GM18861 (cell line): ENCODE data around the gene COX4I2.
A peak's percentile ranks its signal among the peaks of the same experiment; 100 is the strongest.
"Not testable (repeated sequence)": the region's sequence is repeated elsewhere in the genome, so short reads cannot be mapped to it uniquely, and the experiment has no call there.

Experiments
- ATAC-seq: cut with Tn5 transposase; IDR thresholded peaks from one replicate; pipeline ENCODE4 v1.9.1; 2021; ENCODE audit not compliant: unreplicated experiment

The COX4I2 gene

DNA sequence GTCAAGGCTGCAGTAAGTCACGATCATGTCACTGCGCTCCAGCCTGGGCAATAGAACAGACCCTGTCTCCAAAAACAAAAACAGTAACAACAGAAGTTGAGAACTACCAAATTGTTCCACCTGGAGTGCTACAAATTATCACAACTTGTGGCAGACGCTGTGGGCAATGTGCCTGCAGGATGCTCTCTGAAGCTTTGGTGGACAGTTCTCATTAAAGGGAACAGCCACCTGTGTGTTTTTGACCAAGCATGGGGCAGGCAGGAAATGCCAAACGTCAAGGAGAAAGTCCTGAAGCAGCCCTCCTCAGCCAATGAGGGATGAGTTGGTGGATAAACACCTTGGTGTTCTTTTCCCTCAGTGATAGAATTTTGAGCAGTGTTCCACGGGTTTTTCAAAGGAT, 15.8 kb downstream of the COX4I2 start:
- no peak for ATAC-seq

- no peak for ATAC-seq
These were observed 16.8 kb downstream of the COX4I2 start for GRCh38 chr20:31654534-31654933.

DNA sequence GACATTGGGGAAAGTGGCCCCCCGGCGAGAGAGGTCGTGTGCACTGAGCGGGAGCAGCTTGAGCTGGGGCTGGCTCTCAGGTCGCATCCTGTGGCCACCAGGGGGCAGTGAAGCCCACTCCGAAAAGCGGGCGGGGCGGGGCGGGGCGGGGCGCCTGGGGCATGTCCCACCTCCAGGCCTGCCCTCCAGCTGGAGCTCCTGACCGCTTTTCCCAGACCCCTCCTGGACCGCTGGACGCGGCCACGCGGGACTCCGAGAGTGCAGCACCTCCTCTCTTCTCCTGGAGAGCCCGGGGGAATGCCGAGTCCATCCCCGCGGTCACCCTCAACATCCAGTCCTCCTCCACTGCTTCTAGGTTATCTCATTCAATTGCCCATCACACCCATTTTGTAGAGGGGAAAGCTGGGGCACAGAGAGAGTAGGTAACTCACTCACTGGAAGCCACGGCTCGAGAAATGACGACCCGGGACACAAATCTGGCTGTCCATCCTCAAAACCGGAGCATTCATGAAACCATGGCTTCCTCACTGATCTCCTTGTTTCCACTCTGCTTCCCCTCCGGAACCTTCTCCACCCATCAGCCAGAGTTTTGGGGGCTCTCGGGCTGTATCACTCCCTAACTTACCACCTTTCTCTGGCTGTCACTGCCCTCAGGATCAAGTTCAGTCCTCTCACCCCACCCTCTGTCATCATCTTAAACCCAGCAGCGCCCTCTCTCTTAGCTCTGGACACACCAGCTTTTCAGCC, 24.1 kb downstream of the COX4I2 start:
- ATAC-seq, result no peak

DNA sequence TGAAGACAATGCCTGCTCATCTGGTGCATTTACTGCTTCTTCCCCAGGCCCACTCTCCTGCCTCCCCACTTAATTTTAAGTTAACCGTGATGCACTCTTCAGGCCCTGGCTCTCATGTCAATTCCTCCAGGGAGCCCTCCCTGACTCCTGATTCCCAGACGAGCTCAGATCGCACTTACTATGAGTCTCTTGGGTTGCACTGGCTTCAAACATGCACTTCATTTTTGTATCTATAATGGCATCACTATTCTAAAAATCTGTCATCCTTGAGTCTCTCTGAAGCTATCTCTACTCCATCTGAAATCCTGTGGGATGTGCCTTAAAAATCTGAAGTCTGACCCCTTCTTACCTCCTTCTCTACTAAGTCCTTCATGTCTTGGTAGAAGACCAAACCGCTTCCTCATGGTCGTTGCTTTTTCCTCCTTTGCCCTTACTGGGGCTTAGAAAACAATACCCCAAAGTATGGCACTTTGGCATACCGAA, 24.7 kb downstream of the COX4I2 start:
- ATAC-seq, result no peak

DNA sequence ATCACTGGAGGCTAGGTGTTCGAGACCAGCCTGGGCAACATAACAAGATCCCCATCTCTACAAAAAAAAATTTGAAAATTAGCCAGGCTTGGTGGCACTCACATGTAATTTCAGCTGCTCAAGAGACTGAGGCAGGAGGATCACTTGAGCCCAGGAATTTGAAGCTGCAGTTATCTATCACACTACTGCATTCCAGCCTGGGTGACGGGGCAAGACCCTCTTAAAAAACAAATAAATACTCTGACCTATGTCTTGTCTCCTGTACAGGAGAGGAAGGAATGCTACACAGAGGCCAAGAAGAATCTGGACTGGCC, 25.8 kb downstream of the COX4I2 start:
- no peak for ATAC-seq

DNA sequence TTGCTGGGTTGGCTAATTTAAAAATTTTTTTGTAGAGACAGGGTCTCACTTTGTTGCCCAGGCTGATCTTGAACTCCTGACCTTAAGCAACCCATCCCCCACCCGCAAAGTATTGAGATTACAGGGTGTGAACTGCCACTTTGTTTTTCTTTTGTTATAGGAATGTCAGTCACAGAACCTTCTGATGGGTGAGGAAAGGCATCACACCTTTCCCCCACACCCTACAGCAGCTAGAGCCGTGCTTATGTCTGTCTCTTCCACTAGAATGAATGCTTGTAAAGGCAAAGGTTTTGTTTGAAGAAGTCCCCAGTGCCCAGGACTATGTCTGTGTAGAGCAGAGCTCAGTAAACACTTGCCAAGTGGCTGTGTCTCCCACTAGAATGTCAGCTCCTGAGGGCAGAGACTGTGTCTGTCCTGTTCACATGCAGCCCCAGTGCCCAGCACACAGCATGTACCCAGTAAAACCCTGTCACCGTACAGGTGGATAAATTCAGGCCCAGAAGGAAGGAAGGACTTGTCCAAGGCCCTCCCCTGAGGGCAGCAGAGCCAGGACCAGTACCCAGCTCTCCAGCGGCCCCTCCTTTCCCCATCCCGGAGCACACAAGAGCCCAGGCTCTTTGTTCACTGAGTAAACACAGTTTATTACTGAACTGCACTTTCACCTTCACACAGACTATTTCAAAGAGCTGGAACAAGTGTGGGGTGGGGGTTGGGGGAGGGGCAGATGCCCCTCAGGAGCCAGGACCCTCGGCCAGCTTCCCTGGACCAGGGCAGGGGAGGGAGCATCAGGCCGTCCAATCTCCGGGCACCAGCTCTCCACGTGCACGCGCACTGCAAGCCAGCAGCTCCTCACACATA, 26.4 kb downstream of the COX4I2 start:
- no peak for ATAC-seq

- ATAC-seq, result no peak
These were observed 27.1 kb downstream of the COX4I2 start for GRCh38 chr20:31664696-31665354.

DNA sequence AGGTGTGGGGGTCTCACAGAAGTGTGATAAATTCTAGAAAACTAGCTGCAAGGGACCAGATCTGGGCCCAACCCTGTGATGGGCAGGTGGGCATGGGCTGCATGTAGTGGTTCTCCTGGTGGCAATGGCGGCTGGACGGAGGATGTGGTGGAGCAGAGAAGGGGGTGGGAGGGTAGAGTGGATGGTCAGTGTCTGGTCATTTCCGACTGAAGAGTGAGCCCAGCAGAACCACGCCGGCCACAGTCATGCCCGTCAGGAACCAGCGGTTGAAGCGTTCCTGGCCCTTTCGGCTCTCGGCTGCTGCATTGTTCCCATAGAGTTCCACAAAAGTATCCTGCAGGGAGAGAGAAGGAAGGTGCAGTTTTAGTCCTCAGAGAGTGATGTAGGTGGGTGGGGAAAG, 28.0 kb downstream of the COX4I2 start:
- no peak for ATAC-seq

DNA sequence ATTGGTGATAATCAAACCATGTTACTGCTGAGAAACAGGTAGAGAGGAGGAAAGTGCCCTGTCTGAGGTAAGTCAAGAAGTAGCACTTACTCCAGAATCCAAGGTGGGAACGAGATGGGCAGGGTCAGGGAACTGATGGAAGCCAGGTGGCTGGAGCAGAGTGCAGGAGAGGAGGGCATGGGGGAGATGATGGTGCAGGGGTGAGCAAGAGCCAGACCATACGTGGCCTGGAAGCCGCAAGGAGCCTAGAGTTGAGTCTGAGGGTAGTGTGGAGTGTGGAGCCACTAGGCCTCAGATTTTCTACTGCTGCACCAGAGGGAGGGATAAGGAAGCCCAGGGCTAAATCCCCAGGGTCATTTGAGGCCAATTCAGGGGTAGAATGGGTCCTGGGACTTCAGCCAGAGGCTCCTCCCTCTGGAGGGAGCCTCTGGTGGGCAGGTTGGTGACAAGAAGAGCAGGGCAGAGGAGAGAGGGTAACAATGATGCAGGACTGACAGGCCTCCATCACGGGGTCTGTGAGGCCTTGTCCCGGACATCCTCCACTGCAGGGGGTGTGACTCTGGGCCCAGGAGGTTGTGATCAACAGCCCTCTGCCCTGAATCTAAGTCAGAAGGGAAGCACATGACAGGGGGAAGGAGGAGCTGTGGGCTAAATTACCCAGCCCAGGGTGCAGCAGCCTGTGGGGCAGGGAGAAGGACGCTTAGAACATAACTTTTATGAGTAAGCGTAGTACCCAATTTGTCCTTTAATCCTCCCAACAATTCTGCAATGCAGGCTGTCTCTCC, 28.7 kb downstream of the COX4I2 start:
- no peak for ATAC-seq

DNA sequence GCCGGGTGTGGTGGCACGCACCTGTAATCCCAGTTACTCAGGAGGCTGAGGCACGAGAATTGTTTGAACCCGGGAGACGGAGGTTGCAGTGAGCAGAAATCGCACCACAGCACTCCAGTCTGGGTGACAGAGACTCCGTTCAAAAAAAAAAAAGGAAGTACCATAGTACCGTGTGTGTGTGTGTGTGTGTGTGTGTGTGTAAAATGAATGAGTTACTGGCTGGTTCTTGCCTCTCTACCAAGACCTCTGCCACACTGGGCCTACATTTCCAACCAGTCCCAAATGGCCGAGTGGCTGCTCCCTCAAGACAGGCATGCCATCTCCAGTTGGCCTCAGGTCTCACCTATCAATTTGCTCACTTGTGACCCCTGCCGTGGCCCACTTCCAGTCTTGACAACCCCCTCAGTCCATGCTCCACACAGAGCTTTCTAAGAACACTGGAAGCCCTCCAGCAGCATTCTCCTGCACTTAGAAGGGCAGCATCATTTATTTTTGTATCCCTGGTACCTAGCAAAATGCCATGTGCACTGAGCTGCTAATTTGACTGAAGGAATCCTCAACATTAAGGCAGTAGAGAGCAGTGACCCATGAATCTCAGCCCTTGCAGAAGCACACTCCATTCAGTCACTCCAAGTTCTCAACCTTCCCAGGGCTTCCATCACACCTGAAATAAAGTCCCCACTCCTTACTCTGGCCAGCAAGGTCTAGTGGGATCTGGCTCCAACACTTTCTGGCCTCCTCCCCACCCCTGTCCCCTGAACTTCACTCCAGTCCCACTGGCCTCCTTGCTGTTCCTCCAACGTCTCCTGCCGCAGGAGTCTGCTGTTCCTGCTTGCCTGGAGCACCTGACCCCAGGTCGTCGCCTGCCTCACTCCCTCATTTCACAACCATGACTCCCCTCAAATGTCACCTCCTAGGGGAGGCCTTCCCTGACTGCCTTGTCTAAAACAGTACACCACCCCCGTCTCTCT, 29.9 kb downstream of the COX4I2 start:
- no peak for ATAC-seq

DNA sequence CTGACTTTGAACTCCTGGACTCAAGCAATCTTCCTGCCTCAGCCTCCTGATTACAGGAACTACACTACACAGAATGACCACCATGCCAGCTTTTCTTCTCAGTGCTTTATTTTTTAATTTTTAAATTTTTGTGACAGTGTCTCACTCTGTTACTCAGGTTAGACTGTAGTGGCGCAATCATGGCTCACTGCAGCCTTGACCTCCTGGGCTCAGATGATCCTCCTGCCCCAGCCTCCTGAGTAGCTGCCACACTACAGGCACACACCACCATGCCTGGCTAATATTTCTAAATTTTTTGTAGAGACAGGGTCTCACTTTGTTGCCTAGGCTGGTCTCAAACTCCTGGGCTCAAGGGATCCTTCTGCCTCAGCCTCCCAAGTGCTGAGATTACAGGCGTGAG, 31.2 kb downstream of the COX4I2 start:
- ATAC-seq, result not testable (repeated sequence)

GRCh38 chr20:31669876-31670275, 32.2 kb downstream of the COX4I2 start:
- no peak for ATAC-seq

GRCh38 chr20:31670371-31671228, 32.9 kb downstream of the COX4I2 start:
- no peak for ATAC-seq

DNA sequence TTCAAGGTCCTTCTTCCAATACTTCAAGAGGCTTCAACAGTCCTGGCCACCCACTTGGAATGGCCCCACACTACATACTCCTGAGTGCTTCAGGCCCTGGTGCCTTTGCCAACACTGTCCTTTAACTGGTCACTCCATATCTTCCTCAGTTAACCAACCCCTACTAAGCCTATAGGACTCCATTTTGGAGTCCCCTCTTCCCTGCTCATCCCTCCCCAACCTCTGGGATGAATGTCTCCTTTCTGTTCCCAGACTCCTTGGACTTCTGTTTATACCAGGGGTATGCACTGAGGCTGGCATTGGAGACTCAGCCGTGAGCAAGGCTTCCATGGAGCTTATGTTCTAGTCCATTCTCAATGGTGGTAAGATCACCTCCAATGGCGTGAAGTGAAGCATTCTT, 33.6 kb downstream of the COX4I2 start:
- no peak for ATAC-seq

- no peak for ATAC-seq
These were observed 35.7 kb downstream of the COX4I2 start for GRCh38 chr20:31673435-31673834.

DNA sequence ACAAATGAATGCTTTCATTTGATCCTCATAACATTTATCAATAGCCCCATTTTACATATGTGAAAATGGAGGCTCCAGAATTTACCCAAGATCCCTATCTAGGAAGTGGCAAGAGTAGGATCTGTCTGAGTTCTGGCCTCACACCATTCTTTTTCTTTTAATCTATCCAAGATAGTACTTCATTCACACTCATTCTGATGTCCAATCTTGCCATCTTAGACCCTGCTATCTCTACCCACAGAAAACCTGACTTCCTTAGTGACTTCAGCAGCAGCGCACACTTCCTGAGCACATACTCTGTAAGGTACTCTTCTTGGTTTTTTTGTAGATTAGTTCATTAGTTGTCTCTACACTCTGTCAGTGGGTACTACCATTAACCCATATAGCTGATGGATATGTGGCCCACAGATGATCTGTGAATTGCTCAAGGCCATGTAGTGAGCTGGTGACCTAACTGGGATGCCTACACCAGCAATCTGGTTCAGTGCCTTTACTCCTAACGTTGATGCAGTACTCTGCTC, 36.3 kb downstream of the COX4I2 start:
- ATAC-seq, result no peak

DNA sequence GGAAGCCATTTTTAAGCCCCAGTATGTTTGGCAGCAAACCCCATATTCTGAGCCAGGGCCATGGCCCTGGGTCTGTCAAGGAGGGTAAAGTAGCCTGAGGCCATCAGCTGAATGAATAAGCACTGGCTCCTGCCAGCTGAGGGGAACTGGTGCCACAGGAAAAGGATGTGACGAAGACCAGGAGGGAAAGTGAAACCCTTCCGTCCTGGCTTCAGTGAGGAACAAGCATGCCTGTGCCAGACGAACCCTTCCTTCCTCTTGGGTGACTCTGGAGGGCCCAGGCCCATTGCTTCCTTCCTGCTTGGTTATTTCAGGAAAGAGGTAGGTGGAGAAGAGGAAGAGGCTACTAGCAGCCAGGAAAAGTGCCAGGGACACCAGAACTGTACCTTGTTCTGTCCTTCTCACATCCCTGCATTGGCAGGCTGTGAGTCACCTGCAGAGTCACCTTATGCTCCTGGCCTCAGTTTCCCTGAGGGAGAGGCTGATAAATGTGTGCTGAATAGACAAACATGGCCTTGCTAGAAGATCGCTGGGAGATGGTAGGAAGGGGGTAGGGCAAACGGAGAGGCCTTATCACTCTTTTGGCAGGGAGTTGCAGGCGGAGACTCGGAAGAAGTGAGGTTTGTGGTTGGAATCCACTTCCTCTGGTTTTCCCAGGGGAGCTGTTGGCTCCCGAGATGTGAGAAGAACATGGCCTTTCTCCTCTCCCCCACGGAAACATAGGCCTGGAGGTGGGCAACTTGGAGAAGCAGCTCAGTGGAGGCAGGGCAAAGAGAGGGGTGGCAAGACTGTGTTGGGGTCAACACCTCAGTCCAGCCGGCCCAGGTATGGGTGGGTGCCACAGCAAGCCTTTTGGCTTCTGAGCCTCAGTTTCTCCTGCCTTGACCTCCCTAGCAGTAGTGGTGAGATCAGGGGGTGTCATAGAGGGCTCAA, 37.4 kb downstream of the COX4I2 start:
- peak; percentile 78 for ATAC-seq
